Measurements from ENCODE around the gene TTC12.

The TTC12 gene

GRCh38 chr11:113407163-113407562, 92.8 kb downstream of the TTC12 start:
- DNase-seq (ENCODE audit: extremely low read depth, insufficient read length): no peak
- TF ChIP-seq, protein P1, sequence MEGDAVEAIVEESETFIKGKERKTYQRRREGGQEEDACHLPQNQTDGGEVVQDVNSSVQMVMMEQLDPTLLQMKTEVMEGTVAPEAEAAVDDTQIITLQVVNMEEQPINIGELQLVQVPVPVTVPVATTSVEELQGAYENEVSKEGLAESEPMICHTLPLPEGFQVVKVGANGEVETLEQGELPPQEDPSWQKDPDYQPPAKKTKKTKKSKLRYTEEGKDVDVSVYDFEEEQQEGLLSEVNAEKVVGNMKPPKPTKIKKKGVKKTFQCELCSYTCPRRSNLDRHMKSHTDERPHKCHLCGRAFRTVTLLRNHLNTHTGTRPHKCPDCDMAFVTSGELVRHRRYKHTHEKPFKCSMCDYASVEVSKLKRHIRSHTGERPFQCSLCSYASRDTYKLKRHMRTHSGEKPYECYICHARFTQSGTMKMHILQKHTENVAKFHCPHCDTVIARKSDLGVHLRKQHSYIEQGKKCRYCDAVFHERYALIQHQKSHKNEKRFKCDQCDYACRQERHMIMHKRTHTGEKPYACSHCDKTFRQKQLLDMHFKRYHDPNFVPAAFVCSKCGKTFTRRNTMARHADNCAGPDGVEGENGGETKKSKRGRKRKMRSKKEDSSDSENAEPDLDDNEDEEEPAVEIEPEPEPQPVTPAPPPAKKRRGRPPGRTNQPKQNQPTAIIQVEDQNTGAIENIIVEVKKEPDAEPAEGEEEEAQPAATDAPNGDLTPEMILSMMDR (IDR thresholded peaks at IDR 0.05; ENCODE audit: insufficient read depth, low read length, poor library complexity, severe bottlenecking): no peak
- peaks cover 2% of the 10 kb centered on the region for H3K27me3 ChIP-seq (replicated peaks; ENCODE audit: control insufficient read depth, insufficient read depth, low read length)
- no peak overlapping the region for H3K4me3 ChIP-seq (replicated peaks; ENCODE audit: low read depth, low read length)
- H3K36me3 ChIP-seq (ENCODE audit: control insufficient read depth, insufficient read depth, low read length): no peaks in the 10 kb centered on the region

DNA sequence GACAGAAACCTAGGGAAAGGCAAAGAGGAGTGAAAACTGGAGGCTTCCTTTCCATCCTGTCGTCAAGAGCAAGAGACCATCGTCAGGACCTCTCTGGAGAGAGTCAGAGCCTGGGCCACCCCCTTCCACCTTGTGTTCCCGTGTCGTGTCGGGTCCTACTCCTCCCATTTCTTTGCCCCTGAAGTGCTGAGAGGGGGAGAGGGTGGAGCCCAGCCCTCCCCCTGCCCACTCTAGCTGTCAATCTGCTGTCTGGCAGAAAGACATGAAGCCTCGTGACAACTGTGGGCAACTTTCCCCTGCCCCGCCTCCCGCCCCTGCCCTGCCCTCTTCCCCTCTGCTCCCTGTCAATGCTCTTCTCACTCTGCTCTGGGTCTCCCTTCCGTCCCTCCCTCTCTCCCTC, 93.8 kb downstream of the TTC12 start:
- DNase-seq (ENCODE audit: extremely low read depth, insufficient read length): no peak
- no peak overlapping the region for H3K4me3 ChIP-seq (replicated peaks; ENCODE audit: low read depth, low read length)
- H3K27me3 ChIP-seq (replicated peaks; ENCODE audit: control insufficient read depth, insufficient read depth, low read length): peaks cover 2% of the 10 kb centered on the region
- no peaks in the 10 kb centered on the region for H3K36me3 ChIP-seq (ENCODE audit: control insufficient read depth, insufficient read depth, low read length)
- TF ChIP-seq, protein P1 (IDR thresholded peaks at IDR 0.05; ENCODE audit: insufficient read depth, low read length, poor library complexity, severe bottlenecking): no peak

GRCh38 chr11:113408887-113409286, 94.5 kb downstream of the TTC12 start:
- TF ChIP-seq, protein P1 (IDR thresholded peaks at IDR 0.05; ENCODE audit: insufficient read depth, low read length, poor library complexity, severe bottlenecking): no peak
- Histone ChIP-seq H3K36me3 (ENCODE audit: control insufficient read depth, insufficient read depth, low read length) (no peaks in the 10 kb centered on the region), H3K4me3 (replicated peaks; ENCODE audit: low read depth, low read length) (no peak overlapping the region), H3K27me3 (replicated peaks; ENCODE audit: control insufficient read depth, insufficient read depth, low read length) (peaks cover 2% of the 10 kb centered on the region)
- no peak for DNase-seq (ENCODE audit: extremely low read depth, insufficient read length)

DNA sequence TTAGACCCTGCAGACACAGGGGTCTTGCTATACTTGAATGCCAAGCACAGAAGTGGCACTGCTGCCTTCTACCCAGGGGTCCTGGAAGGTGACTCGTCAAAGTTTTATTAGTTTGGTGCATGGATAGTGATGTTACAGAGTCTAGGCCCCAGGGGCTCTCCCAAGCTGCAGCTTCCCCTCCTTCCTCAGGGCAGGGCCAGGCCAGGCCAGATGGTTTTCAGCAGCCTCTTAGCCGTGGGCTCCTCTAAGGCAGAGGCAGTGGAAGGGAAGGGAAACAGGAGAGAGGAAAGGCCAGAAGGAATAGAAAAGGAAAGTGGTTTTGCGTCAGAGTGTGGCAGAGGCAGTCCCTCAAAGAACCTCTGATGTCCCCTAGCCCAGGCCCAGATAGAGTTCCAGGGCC, 95.1 kb downstream of the TTC12 start:
- peaks cover 2% of the 10 kb centered on the region for H3K27me3 ChIP-seq (replicated peaks; ENCODE audit: control insufficient read depth, insufficient read depth, low read length)
- no peaks in the 10 kb centered on the region for H3K36me3 ChIP-seq (ENCODE audit: control insufficient read depth, insufficient read depth, low read length)
- no peak overlapping the region for H3K4me3 ChIP-seq (replicated peaks; ENCODE audit: low read depth, low read length)
- TF ChIP-seq, protein P1 (IDR thresholded peaks at IDR 0.05; ENCODE audit: insufficient read depth, low read length, poor library complexity, severe bottlenecking): no peak
- DNase-seq (ENCODE audit: extremely low read depth, insufficient read length): no peak

- TF ChIP-seq, protein P1 (IDR thresholded peaks at IDR 0.05; ENCODE audit: insufficient read depth, low read length, poor library complexity, severe bottlenecking): no peak
- peaks cover 2% of the 10 kb centered on the region for H3K27me3 ChIP-seq (replicated peaks; ENCODE audit: control insufficient read depth, insufficient read depth, low read length)
These were observed 96.2 kb downstream of the TTC12 start for GRCh38 chr11:113410414-113411135.

More at GRCh38 chr11:113410414-113411135, 96.2 kb downstream of the TTC12 start:
- no peak for DNase-seq (ENCODE audit: extremely low read depth, insufficient read length)
- H3K36me3 ChIP-seq (ENCODE audit: control insufficient read depth, insufficient read depth, low read length): no peaks in the 10 kb centered on the region
- H3K4me3 ChIP-seq (replicated peaks; ENCODE audit: low read depth, low read length): no peak overlapping the region
